ENCODE data around the gene GPX2.

Gene GPX2

GRCh38 chr14:64958743-64959142 lies 16.2 kb upstream of the GPX2 start:
- DNase-seq (ENCODE audit: low read depth): no peak

- no peak for DNase-seq (ENCODE audit: low read depth)
Observed at GRCh38 chr14:64958201-64958600, 15.7 kb upstream of the GPX2 start.

DNA sequence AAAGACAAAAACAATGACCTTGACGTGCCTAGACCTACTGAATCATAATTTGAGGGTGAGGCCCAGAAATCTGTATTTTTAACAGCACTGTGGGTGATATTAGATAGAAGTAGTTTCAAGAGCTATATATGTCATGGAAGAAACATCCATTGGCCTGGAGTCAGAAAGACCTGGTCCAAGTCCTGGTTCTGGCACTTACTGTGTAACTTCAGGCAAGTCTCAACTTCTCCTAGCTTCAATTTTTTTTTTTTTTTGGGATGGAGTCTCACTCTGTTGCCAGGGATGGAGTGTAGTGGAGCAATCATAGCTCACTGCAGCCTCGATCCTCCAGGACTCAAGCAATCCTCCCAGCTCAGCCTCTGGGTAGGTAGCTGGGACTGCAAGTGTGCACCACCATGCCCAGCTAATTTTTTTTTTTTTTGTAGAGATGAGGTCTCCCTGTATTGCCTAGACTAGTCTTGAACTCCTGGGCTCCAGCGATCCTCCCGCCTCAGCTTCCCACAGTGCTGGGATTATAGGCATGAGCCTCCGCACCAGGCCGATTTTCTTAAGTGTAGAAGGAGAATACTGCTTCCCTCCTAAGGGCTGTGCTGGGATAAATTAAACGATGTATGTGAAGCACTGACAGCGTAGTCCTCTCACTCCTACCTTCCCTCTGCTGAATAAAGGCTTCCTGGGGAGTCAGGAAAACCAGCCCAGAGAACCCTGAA lies 14.3 kb upstream of the GPX2 start:
- no peak for DNase-seq (ENCODE audit: low read depth)

GRCh38 chr14:64955297-64955696 lies 12.8 kb upstream of the GPX2 start:
- DNase-seq (ENCODE audit: low read depth): no peak

- DNase-seq (ENCODE audit: low read depth): no peak
Observed at GRCh38 chr14:64954491-64955240, 12.1 kb upstream of the GPX2 start.

DNA sequence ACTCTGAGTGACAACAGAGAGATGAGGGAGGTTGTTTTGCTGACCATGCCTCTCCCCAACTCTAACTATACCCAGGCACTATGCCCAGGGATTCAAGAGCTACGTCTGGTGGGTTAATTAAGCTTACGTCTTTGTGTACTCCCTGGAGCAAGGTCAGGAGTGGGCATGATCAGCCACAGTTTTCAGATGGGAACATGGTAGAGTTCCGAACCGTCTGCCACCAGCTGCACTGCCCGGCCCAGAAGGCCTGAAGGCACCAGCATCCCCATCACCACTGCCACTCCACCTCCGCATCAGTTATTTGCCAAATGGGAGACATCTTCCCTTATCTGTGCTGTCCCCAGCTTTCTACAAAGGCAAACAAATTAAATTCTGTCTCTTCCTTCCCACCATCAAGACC lies 11.1 kb upstream of the GPX2 start:
- no peak for DNase-seq (ENCODE audit: low read depth)

GRCh38 chr14:64953310-64953654 lies 10.7 kb upstream of the GPX2 start:
- no peak for DNase-seq (ENCODE audit: low read depth)

GRCh38 chr14:64952598-64953309 lies 10.2 kb upstream of the GPX2 start:
- no peak for DNase-seq (ENCODE audit: low read depth)

GRCh38 chr14:64951724-64952123 lies 9.2 kb upstream of the GPX2 start:
- DNase-seq (ENCODE audit: low read depth): no peak

DNA sequence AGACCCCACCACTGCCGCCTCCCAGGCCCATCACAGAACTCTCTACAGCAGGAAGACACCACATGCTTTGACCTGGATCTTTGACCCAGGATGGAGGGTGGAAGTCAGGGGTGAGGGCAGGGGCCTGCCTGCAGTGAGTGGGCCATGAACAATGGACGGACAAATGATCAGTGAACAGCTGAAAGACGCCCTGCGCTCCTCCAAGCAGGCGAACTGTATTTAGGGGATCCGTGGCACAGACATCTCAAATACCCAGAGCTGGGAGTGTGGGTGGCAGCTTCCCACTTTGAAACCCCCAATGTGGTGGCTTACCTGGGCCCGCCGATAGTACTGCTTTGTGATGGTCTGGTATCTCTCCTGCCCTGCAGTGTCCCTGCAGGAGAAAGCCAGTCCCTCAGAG lies 8.7 kb upstream of the GPX2 start:
- no peak for DNase-seq (ENCODE audit: low read depth)

- DNase-seq (ENCODE audit: low read depth): no peak
Observed at GRCh38 chr14:64950889-64951288, 8.3 kb upstream of the GPX2 start.

DNA sequence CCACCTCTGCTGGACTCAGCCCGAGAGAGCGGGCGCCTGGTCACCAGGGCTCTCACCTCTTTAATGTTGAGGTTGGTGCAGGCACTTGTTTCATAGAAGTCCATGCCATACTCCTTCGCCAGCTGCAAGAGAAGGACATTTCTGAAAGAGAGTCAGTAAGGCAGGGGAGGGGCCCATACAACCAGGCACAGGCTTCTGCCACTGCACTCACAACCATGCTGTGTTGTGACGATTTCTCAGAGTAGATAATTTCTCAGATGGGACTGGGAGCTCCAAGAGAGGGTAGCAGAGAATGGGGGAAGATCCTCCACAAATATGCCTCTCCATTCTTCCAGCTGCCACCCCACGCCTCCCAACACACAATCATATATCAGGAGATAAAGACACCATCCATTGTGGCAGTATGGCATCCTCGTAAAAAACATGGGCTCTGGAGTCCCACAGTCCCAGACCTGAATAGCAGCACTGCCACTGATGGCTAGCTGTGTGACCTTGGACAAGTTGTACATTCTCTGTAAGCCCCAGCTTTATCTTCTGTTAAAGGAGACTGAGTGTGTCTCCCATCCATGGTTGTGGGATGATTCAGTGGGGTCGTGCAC lies 6.2 kb upstream of the GPX2 start:
- DNase-seq (ENCODE audit: low read depth): no peak

GRCh38 chr14:64947710-64948611 lies 5.4 kb upstream of the GPX2 start:
- DNase-seq (ENCODE audit: low read depth): no peak

DNA sequence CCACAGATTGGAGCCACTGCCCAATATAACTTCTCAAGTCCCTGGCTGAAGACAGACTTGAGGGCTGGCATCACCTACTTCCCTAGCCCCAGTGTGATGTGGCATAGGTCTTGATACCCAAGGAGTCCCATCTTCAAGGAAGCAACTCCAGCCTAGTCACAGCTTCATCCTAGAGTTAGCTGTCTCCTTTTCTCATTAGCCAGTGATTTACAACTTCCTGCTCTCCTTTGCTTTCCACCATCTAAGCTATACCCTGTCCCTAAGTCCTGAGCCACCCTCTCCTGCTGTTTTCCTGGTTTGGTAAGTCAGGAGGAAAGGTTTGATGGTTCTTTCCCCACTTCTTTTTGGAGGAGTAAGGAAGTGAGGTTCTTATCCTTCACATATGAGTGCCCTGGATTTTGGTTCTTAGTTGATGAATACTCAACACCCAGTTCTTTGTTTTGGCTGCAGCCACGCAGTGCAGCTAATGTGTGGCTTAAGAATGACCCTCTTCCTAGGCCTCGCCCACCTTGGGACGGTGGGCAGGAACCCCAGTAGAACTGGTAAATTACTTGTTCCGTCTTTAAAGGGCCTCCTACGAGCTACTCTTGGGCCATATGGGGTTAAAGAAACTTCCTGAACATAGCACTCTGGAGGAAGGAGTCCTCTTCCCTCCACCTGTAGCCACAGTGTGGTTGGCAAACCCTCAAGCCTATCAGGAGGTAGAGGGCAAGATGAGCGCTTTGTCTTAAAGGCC lies 3.9 kb upstream of the GPX2 start:
- no peak for DNase-seq (ENCODE audit: low read depth)

- DNase-seq (ENCODE audit: low read depth): no peak
Observed at GRCh38 chr14:64945431-64946178, 3.1 kb upstream of the GPX2 start.

DNA sequence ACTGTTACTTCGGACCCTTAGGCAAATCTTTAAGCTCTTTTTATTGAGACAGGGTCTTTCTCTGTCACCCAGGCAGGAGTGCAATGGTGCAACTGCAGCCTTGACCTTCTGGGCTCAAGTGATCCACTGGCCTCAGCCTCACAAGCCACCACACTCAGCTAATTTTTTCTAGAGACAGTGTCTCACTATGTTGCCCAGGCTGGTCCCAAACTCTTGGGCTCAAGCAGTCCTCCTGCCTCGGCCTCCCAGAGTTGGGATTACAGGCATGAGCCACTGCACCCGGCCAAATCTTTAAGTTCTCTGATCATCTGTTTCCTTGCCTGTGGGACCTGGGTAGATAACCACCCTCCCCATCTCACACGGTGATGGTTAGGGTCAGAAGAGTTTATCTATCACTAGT lies 2.3 kb upstream of the GPX2 start:
- DNase-seq (ENCODE audit: low read depth): no peak

- DNase-seq (ENCODE audit: low read depth): no peak
Observed at GRCh38 chr14:64944041-64944440, 1.5 kb upstream of the GPX2 start.

DNA sequence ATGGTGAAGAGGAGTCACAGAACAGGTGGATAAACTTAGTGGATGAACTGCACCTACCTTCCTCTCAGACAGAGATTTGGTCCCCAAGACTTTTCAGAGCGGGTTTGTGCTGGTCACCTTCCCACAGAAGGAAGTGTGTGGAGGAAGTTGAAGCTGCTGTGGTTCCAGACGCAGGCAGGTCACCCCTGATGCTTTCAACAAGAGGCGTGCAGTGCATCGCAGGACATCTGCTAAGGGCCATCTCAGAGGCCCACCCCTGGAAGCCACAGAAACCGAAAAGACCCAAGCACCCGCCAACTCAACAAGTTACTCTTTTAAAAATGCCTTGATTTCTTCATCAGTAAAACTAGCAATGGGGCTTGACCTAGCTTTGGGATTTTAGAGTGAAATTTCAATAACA lies 1.0 kb upstream of the GPX2 start:
- no peak for DNase-seq (ENCODE audit: low read depth)

- DNase-seq (ENCODE audit: low read depth): no peak
Observed at GRCh38 chr14:64940336-64940910, 2.1 kb downstream of the GPX2 start.

- DNase-seq (ENCODE audit: low read depth): no peak
Observed at GRCh38 chr14:64939817-64940190, 2.7 kb downstream of the GPX2 start.

Measured in CMK (cell line).